Testis (tissue), 2 donors: Measurements from ENCODE around the gene VWF.

Experiments used
- CTCF ChIP-seq, 3 experiments: fragments of 450-650 bp in 2 of 3; fragments of 200-600 bp in 1 of 3; sonication (generic) in 1 of 3; IDR thresholded peaks; one replicate each; pipeline ENCODE4 v1.5.1; 2016 to 2019; ENCODE audit warnings: antibody characterized with exemption in 3 of 3, mild to moderate bottlenecking in 2 of 3, moderate library complexity in 1 of 3
- POLR2A ChIP-seq: fragments of 450-650 bp; IDR thresholded peaks from one replicate; pipeline ENCODE4 v1.6.1; 2017; ENCODE audit warnings: antibody characterized with exemption, mild to moderate bottlenecking, moderate library complexity

GRCh38 chr12:5921966-5922899 is 202.2 kb downstream of the VWF start:
- TF ChIP-seq CTCF (IDR thresholded peaks at IDR 0.05) (no peak), POLR2A (no peak)
